Measurements from ENCODE around the gene GPX2. TPM values are rescaled to one million over a fixed set of nuclear protein-coding genes. Genes with fewer than 3 reads are reported as not detected.

The GPX2 gene
- total and polyA plus RNA-seq, 2 experiments from 2014 or later: 0.78 to 2.2 TPM

GRCh38 chr14:64938972-64939816 is 3.4 kb downstream of the GPX2 start:
- H3K36me3 Mint-ChIP-seq (ENCODE audit: low read depth): 0 out of 3 replicates have a peak, but pooled peaks cover 3% of the 10 kb centered on the region
- peaks cover 19% of the 10 kb centered on the region for H3K4me1 Mint-ChIP-seq
- no peak overlapping the region for H3K27ac Mint-ChIP-seq
- Histone ChIP-seq H3K4me2 (no peak overlapping the region), H3K9me2 (ENCODE audit: insufficient read depth) (no peaks in the 10 kb centered on the region), H2AFZ (no peak overlapping the region), H3K27ac (ENCODE audit: low read depth) (no peak overlapping the region), H3K4me1 (ENCODE audit: insufficient read depth) (peaks cover 20% of the 10 kb centered on the region), H4K20me1 (replicated peaks; ENCODE audit: insufficient read depth) (peaks cover 4% of the 10 kb centered on the region; the same call in 1 of the 2 replicates), H3K4me3 (no peak overlapping the region), H3K27me3 (ENCODE audit: insufficient read depth) (no peaks in the 10 kb centered on the region), H3K36me3 (ENCODE audit: insufficient read depth) (0 out of 2 replicates have a peak, but pooled peaks cover 4% of the 10 kb centered on the region), H3F3A (replicated peaks; ENCODE audit: low read depth) (no peaks in the 10 kb centered on the region), H3K79me2 (replicated peaks; ENCODE audit: insufficient read depth) (no peaks in the 10 kb centered on the region)
- DNase-seq (ENCODE audit: low spot score) (no peak), ATAC-seq (no peak)
- TF ChIP-seq ZNF114 (CRISPR knock-in tag; IDR thresholded peaks at IDR 0.05): no peak
- TF ChIP-seq JUNB (IDR thresholded peaks at IDR 0.05; ENCODE audit: unreplicated experiment): no peak
- no peak for TF ChIP-seq CREB1 (CRISPR knock-in tag; IDR thresholded peaks at IDR 0.05; ENCODE audit: low read depth)
- no peak for TF ChIP-seq NANOG (IDR thresholded peaks at IDR 0.05; ENCODE audit: borderline replicate concordance)
- no peak for TF ChIP-seq STAT1 (IDR thresholded peaks at IDR 0.05; ENCODE audit: unreplicated experiment)
- TF ChIP-seq CTCF (conservative IDR thresholded peaks at IDR 0.05; ENCODE audit: low read depth in 2 of 2): no peak
- no peak for TF ChIP-seq REST (IDR thresholded peaks at IDR 0.05; ENCODE audit: unreplicated experiment)
- no peak for TF ChIP-seq ZNF462 (CRISPR knock-in tag; IDR thresholded peaks at IDR 0.05)
- TF ChIP-seq EZH2phosphoT487 (IDR thresholded peaks at IDR 0.05; ENCODE audit: unreplicated experiment): no peak
- no peak for TF ChIP-seq POLR2AphosphoS5 (IDR thresholded peaks at IDR 0.05; ENCODE audit: low read depth)
- no peak for TF ChIP-seq ZNF331 (CRISPR knock-in tag; IDR thresholded peaks at IDR 0.05; ENCODE audit: low read depth)
- no peak for TF ChIP-seq ETS1 (IDR thresholded peaks at IDR 0.05)
- no peak for TF ChIP-seq EZH2 (IDR thresholded peaks at IDR 0.05; ENCODE audit: low read depth, unreplicated experiment)
- H3K9me3 Mint-ChIP-seq: no peaks in the 10 kb centered on the region
- no peak overlapping the region for H3K4me3 Mint-ChIP-seq
- H3K27me3 Mint-ChIP-seq (ENCODE audit: insufficient read depth, low read depth, poor library complexity): peaks cover 3% of the 10 kb centered on the region

All from GM23338 (cell line).